Neural progenitor cell (in vitro differentiated cells): ENCODE data around the gene KRTAP2-4.
"Not testable (repeated sequence)": the region's sequence is repeated elsewhere in the genome, so short reads cannot be mapped to it uniquely, and the experiment has no call there.

Experiments used
- EZH2 ChIP-seq: fragments of 200-600 bp; sonication (generic); IDR thresholded peaks from 2 replicates; pipeline ENCODE4 v1.6.1; 2017; ENCODE audit warnings: antibody characterized with exemption, mild to moderate bottlenecking, moderate library complexity
- TF ChIP-seq, protein P1 (sequence below): fragments of 200-600 bp; sonication (generic); IDR thresholded peaks from 2 replicates; pipeline ENCODE4 v1.5.1; 2017; ENCODE audit warnings: antibody characterized with exemption, mild to moderate bottlenecking

DNA sequence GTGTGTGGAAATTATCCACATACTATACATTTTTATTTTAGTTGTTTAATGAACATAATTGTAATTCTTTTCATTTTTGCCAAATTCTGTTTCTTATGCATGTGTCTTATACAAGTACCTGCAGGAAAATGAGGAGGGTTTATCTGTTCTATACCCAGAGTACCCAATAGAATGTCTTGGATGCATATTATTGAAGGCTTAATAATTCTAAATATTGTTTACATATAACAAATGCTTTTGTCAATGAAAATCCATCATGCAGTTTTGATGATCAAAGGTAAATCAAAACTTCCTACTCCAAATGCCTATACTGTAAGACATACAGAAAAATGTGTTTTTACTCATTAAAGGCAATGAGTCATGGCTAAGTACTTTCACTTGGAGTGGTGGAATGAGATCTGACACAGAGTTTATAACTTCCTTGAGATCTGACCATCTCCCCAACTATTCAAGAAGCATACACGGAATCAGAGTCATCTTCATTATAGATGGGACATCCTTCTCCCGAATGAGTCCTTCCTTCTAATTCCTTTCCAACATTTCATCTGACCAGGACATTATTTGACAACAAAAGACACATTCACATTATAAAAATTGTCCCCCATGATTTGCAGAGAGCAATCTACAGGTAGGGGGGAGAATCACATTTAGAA, 38.8 kb upstream of the KRTAP2-4 start:
- TF ChIP-seq, protein P1, sequence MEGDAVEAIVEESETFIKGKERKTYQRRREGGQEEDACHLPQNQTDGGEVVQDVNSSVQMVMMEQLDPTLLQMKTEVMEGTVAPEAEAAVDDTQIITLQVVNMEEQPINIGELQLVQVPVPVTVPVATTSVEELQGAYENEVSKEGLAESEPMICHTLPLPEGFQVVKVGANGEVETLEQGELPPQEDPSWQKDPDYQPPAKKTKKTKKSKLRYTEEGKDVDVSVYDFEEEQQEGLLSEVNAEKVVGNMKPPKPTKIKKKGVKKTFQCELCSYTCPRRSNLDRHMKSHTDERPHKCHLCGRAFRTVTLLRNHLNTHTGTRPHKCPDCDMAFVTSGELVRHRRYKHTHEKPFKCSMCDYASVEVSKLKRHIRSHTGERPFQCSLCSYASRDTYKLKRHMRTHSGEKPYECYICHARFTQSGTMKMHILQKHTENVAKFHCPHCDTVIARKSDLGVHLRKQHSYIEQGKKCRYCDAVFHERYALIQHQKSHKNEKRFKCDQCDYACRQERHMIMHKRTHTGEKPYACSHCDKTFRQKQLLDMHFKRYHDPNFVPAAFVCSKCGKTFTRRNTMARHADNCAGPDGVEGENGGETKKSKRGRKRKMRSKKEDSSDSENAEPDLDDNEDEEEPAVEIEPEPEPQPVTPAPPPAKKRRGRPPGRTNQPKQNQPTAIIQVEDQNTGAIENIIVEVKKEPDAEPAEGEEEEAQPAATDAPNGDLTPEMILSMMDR = not testable (repeated sequence)
- not testable (repeated sequence) for TF ChIP-seq EZH2
